ENCODE results near the gene GKN2.

Gene GKN2

DNA sequence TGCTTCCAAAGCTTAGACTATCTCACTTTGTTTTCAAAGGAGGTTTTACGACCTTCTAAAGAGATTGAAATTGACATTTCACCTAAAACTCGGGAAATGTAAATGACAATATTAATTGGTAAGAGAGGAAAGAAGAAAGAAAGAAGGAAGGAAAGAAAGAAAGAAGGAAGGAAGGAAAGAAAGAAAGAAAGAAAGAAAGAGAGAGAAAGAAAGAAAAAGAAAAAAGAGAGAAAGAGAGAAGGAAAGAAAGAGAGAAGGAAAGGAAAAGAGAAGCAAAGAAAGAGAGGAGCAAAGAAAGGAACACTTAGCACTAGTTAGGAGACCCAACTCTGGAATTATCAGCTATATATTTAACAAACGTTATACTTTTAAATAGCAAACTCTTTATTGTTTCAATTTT lies 25.4 kb upstream of the GKN2 start:
- H3K9me3 ChIP-seq: no peaks in the 10 kb centered on the region
- H3K36me3 ChIP-seq: no peaks in the 10 kb centered on the region
- TF ChIP-seq, protein P1, sequence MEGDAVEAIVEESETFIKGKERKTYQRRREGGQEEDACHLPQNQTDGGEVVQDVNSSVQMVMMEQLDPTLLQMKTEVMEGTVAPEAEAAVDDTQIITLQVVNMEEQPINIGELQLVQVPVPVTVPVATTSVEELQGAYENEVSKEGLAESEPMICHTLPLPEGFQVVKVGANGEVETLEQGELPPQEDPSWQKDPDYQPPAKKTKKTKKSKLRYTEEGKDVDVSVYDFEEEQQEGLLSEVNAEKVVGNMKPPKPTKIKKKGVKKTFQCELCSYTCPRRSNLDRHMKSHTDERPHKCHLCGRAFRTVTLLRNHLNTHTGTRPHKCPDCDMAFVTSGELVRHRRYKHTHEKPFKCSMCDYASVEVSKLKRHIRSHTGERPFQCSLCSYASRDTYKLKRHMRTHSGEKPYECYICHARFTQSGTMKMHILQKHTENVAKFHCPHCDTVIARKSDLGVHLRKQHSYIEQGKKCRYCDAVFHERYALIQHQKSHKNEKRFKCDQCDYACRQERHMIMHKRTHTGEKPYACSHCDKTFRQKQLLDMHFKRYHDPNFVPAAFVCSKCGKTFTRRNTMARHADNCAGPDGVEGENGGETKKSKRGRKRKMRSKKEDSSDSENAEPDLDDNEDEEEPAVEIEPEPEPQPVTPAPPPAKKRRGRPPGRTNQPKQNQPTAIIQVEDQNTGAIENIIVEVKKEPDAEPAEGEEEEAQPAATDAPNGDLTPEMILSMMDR (IDR thresholded peaks at IDR 0.05): no peak

DNA sequence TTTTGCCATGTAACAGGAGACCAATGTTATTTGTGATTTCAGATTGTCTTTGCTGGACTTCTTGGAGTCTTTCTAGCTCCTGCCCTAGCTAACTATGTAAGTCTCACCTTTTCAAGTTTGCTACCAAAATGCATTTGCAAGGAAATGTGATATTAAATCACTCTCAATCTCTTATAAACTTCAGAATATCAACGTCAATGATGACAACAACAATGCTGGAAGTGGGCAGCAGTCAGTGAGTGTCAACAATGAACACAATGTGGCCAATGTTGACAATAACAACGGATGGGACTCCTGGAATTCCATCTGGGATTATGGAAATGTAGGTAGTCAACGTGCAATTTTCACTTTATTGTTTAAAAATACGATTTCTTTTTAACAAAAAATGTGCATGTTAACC lies 24.8 kb upstream of the GKN2 start:
- Histone ChIP-seq H3K4me1 (ENCODE audit: control insufficient read depth in 1 of 2, insufficient read depth in 1 of 2, low read depth in 1 of 2, low read length in 1 of 2) (no peaks in the 10 kb centered on the region), H3K4me3 (ENCODE audit: low read depth in 1 of 2, low read length in 1 of 2) (no peak overlapping the region), H3K9me3 (no peaks in the 10 kb centered on the region), H3K27me3 (peaks cover 17% of the 10 kb centered on the region), H3K36me3 (no peaks in the 10 kb centered on the region), H3K27ac (no peak overlapping the region)
- TF ChIP-seq, protein P1 (IDR thresholded peaks at IDR 0.05): no peak

More for the DNA sequence above, 25.4 kb upstream of the GKN2 start:
- H3K27me3 ChIP-seq: peaks cover 17% of the 10 kb centered on the region
- H3K4me1 ChIP-seq (ENCODE audit: control insufficient read depth in 1 of 2, insufficient read depth in 1 of 2, low read depth in 1 of 2, low read length in 1 of 2): no peaks in the 10 kb centered on the region
- H3K4me3 ChIP-seq (ENCODE audit: low read depth in 1 of 2, low read length in 1 of 2): no peak overlapping the region
- no peak overlapping the region for H3K27ac ChIP-seq

DNA sequence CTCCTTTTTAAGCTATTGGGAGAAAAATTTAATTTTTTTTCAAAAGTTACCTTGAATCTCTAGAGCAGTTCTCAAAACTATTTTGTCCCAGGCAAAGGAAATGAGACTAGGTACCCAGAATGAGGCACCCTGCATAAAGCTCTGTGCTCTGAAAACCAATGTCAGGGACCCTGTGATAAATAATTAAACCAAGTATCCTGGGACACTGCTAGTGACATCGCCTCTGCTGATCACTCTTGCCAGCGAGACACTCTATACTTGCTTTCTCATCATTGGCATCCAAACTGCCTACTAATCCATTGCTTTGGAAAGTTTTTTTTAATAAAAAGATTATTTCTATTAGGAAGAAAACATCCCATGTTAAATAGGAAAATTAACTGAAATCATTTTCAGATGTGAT lies 23.2 kb upstream of the GKN2 start:
- no peak overlapping the region for H3K4me3 ChIP-seq (ENCODE audit: low read depth in 1 of 2, low read length in 1 of 2)
- H3K36me3 ChIP-seq: no peaks in the 10 kb centered on the region
- no peaks in the 10 kb centered on the region for H3K9me3 ChIP-seq
- TF ChIP-seq, protein P1 (IDR thresholded peaks at IDR 0.05): no peak
- H3K27me3 ChIP-seq: peaks cover 17% of the 10 kb centered on the region
- H3K4me1 ChIP-seq (ENCODE audit: control insufficient read depth in 1 of 2, insufficient read depth in 1 of 2, low read depth in 1 of 2, low read length in 1 of 2): no peaks in the 10 kb centered on the region
- no peak overlapping the region for H3K27ac ChIP-seq

DNA sequence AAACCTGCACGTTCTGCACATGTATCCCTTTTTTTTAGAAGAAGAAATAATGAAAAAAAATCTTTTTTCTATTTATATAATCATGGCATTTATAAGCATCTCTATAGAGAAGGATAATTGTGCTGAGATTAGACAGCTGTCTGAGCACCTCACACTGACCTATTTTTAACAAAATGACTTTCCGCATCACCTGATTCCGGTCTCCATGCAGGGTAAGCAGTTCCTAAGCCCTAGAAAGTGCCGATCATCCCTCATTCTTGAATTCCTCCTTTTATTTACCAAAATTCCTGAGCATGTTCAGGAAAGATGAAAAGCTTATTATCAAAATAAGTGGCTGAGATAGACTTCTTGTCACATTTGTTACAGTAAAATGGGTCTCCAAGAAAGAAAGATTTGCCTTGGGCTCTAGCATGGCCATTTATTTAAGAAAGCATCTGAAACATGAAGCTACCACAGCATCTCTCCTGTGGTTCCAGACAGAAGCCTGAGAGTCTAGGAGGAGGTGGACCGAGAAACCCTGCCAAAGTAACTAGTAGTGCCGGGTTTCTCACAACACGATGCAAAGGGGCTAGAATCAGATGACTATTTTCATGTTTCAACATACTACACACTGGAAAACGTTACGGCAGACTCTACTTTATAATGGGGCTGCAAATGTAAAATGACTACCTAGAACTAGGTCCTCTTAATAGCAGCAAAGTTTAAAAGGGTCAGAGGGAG lies 22.4 kb upstream of the GKN2 start:
- Histone ChIP-seq H3K27ac (no peak overlapping the region), H3K27me3 (peaks cover 17% of the 10 kb centered on the region), H3K36me3 (no peaks in the 10 kb centered on the region), H3K4me1 (ENCODE audit: control insufficient read depth in 1 of 2, insufficient read depth in 1 of 2, low read depth in 1 of 2, low read length in 1 of 2) (no peaks in the 10 kb centered on the region), H3K9me3 (no peaks in the 10 kb centered on the region), H3K4me3 (ENCODE audit: low read depth in 1 of 2, low read length in 1 of 2) (no peak overlapping the region)
- TF ChIP-seq, protein P1 (IDR thresholded peaks at IDR 0.05): no peak

DNA sequence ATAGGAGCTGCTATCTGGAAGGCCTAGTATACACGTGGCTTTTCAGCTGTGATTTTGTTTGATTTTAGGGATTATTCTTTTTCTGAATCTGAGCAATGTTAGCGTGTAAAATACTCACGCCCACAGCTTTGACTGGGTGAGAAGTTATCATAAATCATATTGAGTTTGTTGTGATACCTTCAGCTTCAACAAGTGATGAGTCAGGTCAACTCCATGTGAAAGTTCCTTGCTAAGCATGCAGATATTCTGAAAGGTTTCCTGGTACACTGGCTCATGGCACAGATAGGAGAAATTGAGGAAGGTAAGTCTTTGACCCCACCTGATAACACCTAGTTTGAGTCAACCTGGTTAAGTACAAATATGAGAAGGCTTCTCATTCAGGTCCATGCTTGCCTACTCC lies 21.6 kb upstream of the GKN2 start, which contains the start of gene GKN1:
Gene GKN1, plus strand, starts transcription at position 386 of the 400 bp plus-strand sequence. CDS start 42 bp downstream, outside the sequence.
- no peak within 1 kb of the TSS for H3K4me3 ChIP-seq (ENCODE audit: low read depth in 1 of 2, low read length in 1 of 2)
- peaks cover 17% of the 10 kb centered on the region for H3K27me3 ChIP-seq
- no peaks in the 10 kb centered on the region for H3K4me1 ChIP-seq (ENCODE audit: control insufficient read depth in 1 of 2, insufficient read depth in 1 of 2, low read depth in 1 of 2, low read length in 1 of 2)
- H3K36me3 ChIP-seq: no peaks in the 10 kb centered on the region
- H3K9me3 ChIP-seq: no peaks in the 10 kb centered on the region
- no peak within 1 kb of the TSS for H3K27ac ChIP-seq
- TF ChIP-seq, protein P1 (IDR thresholded peaks at IDR 0.05): no peak
